BLaER1 treated with 17β-estradiol and CSF1 and Interleukin-3, amounts not matched to agents 10 nM and 100 nM (cell line): ENCODE data around the gene EPAS1.
A peak's percentile ranks its signal among the peaks of the same experiment; 100 is the strongest.

Source experiments
- H3K27ac ChIP-seq, 11 experiments: shearing (Covaris generic); formaldehyde crosslinking; 2 replicates each; pipeline ENCODE4 v1.8.1; 2022
- H3K27me3 ChIP-seq, 11 experiments: shearing (Covaris generic); formaldehyde crosslinking; 2 replicates each; pipeline ENCODE4 v1.8.1; 2022
- H3K36me3 ChIP-seq, 11 experiments: shearing (Covaris generic); formaldehyde crosslinking; 2 replicates each; pipeline ENCODE4 v1.8.1; 2022
- H3K4me1 ChIP-seq, 10 experiments: shearing (Covaris generic); formaldehyde crosslinking; 2 replicates each; pipeline ENCODE4 v1.8.1; 2022
- H3K4me2 ChIP-seq, 11 experiments: shearing (Covaris generic); formaldehyde crosslinking; 2 replicates each; pipeline ENCODE4 v1.8.1; 2022
- H3K4me3 ChIP-seq, 10 experiments: shearing (Covaris generic); formaldehyde crosslinking; 2 replicates each; pipeline ENCODE4 v1.8.1; 2022
- H3K9ac ChIP-seq, 11 experiments: shearing (Covaris generic); formaldehyde crosslinking; 2 replicates each; pipeline ENCODE4 v1.8.1; 2022
- H3K9me3 ChIP-seq, 11 experiments: shearing (Covaris generic); formaldehyde crosslinking; replicated peaks in 1 of 11; 2 replicates each; pipeline ENCODE4 v1.8.1; 2022
- H4K20me1 ChIP-seq, 11 experiments: shearing (Covaris generic); formaldehyde crosslinking; 2 replicates each; pipeline ENCODE4 v1.8.1; 2022
- Cebpa-rat ChIP-seq, 11 experiments: shearing (Covaris generic); IDR thresholded peaks; 2 replicates each; pipeline ENCODE4 v1.8.1; 2022

The EPAS1 gene

DNA sequence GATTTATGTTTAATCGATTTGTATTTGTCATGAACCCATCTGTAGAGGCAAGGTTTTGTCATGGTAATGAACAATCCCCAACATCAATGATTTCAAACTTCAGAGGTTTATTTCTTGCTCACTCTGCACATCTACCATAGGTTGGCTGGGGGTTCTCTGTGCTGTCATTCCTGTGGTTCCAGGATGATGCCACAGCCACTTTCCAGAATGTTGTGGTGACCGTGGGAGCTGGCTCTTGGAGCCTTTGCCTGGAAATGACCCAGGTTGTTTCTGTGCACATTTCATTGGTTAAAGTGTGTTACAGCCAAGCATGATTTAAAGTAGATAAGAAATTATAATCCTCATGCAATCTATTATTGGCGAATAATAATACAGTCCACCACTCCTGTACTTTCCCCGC lies 28.2 kb upstream of the EPAS1 start:
- Histone ChIP-seq H3K4me3 (no peak overlapping the region), H3K36me3 (no peaks in the 10 kb centered on the region), H3K4me1 (peaks cover 12 to 28% (median 24%) of the 10 kb centered on the region in 10 experiments), H3K4me2 (peak overlapping the region in 5 of 11 experiments; percentile 16 to 65 (median 47); a peak in 6 of 22 replicates), H3K9me3 (no peaks in the 10 kb centered on the region), H3K27me3 (no peaks in the 10 kb centered on the region), H3K9ac (no peak overlapping the region), H4K20me1 (no peaks in the 10 kb centered on the region), H3K27ac (no peak overlapping the region)
- TF ChIP-seq Cebpa-rat (IDR thresholded peaks at IDR 0.05) = no peak

DNA sequence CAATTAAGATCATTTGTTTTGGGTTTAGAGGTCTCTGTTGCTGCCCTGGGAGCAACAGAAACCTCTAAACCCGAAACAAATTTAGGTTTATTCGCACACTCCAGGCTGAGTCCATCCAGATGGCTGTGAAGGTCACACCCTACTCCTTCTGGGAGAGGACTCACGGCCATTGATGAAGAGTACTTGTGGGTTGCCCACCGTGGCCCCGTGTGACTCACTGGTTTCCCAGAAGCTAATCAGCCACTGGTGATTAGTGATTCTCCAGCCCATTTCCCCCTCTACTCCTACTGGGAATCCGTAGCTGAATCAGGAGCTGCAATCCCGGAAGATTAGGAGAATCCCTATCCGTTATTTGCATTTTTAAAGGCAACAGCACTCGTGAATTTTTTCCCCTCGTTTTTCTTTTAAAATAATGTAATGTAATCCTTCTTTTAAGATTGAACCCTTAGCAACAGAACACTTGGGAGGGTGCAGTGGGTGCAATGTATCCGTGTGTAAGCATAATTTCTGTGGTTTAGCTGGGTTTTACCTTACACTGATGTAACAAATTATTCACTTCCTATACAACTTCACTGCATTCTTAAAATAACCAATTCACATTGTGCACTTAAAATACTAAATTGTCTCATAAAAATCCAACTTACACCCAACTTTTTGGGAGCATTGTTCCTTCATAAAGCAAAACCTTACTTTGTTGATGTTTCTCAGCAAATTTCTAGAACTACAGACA lies 27.5 kb upstream of the EPAS1 start:
- no peaks in the 10 kb centered on the region for H3K9me3 ChIP-seq
- no peak for TF ChIP-seq Cebpa-rat (IDR thresholded peaks at IDR 0.05)
- H4K20me1 ChIP-seq = no peaks in the 10 kb centered on the region
- no peaks in the 10 kb centered on the region for H3K27me3 ChIP-seq
- H3K4me1 ChIP-seq = peaks cover 12 to 28% (median 24%) of the 10 kb centered on the region in 10 experiments
- H3K9ac ChIP-seq = no peak overlapping the region
- no peak overlapping the region for H3K27ac ChIP-seq
- peak overlapping the region; percentile 8 to 74 (median 27); a peak in 16 of 22 replicates for H3K4me2 ChIP-seq
- H3K36me3 ChIP-seq = no peaks in the 10 kb centered on the region
- H3K4me3 ChIP-seq = no peak overlapping the region

DNA sequence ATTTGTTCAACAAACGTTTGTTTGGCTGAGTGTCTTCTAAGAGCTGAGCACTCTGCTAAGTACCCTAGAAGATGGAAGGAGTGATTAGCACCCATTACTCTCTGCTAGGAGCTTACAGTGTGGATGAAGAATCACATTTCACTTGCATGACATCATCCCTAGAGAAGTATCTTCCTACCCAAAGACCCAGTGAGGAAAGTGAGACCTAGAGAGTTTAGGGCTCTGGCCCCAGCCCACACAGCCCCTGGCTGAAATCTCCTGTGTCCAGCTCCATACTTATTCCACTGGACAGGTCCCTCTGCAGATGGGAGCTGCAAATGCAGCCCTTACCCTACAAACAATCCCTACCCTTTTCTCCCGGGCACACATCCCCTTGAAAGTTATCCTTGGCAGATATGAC lies 26.8 kb upstream of the EPAS1 start:
- H4K20me1 ChIP-seq = no peaks in the 10 kb centered on the region
- H3K9me3 ChIP-seq = no peaks in the 10 kb centered on the region
- no peak overlapping the region for H3K27ac ChIP-seq
- peak overlapping the region in 10 of 11 experiments; percentile 8 to 74 (median 26); a peak in 14 of 22 replicates for H3K4me2 ChIP-seq
- peaks cover 19 to 33% (median 29%) of the 10 kb centered on the region in 10 experiments for H3K4me1 ChIP-seq
- H3K9ac ChIP-seq = no peak overlapping the region
- no peak overlapping the region for H3K4me3 ChIP-seq
- no peak for TF ChIP-seq Cebpa-rat (IDR thresholded peaks at IDR 0.05)
- H3K27me3 ChIP-seq = no peaks in the 10 kb centered on the region
- H3K36me3 ChIP-seq = no peaks in the 10 kb centered on the region

DNA sequence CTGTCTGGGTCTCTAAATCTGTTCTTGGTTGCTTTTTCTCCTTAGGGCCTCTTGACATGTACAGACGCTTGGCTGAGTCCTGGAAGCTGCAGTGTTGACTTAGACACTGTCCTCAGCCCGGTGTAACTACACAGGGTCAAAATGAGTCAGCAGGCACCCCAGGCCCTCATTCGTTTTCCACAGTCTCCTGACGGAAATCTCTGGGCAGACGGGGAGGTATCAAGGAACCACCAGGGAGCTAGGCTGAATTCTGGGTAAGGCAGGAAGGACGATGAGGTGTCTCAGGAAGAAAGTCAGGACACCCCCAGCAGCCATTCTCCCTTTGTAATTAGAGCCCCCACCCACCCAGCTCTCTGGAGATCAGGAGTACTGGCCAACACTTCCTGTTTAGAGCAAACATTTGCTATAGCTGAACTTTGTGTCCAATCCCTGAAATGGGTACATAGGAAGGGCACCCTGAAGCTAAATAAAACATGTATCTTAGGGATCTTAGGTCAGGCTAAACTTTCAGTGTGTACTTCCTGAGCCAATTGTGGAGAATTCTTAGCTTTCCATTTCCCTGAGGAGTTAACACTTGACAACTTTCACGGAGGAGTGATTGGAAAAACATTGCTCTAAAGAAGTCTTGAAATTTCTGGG lies 23.9 kb upstream of the EPAS1 start:
- no peak for TF ChIP-seq Cebpa-rat (IDR thresholded peaks at IDR 0.05)
- H3K27ac ChIP-seq = no peak overlapping the region

DNA sequence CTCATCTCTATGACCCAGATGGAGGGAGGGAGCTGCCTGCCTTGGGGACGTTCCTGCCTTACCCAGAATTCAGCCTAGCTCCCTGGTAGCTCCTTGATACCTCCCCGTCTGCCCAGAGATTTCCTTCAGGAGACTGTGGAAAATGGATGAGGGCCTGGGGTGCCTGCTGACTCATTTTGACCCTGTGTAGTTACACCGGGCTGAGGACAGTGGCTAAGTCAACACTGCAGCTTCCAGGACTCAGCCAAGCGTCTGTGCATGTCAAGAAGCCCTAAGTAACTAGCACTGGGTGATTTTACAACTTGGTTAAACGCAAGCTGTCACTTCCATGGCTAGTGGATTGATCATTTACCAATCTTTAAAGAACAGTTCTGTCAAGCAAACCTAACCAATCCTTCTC lies 23.3 kb upstream of the EPAS1 start:
- no peak overlapping the region for H3K27ac ChIP-seq
- H4K20me1 ChIP-seq = no peaks in the 10 kb centered on the region
- 0 out of 22 replicates have a peak overlapping the region, but pooled peaks of 1 of the 11 experiments have one; percentile 4 for H3K4me2 ChIP-seq
- H3K9ac ChIP-seq = no peak overlapping the region
- no peak overlapping the region for H3K4me3 ChIP-seq
- H3K4me1 ChIP-seq = peaks cover 40 to 60% (median 48%) of the 10 kb centered on the region in 10 experiments
- H3K36me3 ChIP-seq = no peaks in the 10 kb centered on the region
- H3K27me3 ChIP-seq = no peaks in the 10 kb centered on the region
- no peak for TF ChIP-seq Cebpa-rat (IDR thresholded peaks at IDR 0.05)
- H3K9me3 ChIP-seq = no peaks in the 10 kb centered on the region

More for the DNA sequence above, 23.9 kb upstream of the EPAS1 start:
- no peaks in the 10 kb centered on the region for H4K20me1 ChIP-seq
- H3K36me3 ChIP-seq = no peaks in the 10 kb centered on the region
- no peaks in the 10 kb centered on the region for H3K9me3 ChIP-seq
- no peaks in the 10 kb centered on the region for H3K27me3 ChIP-seq
- no peak overlapping the region for H3K4me3 ChIP-seq
- peaks cover 46 to 59% (median 52%) of the 10 kb centered on the region in 10 experiments for H3K4me1 ChIP-seq
- H3K4me2 ChIP-seq = 0 out of 22 replicates have a peak overlapping the region, but pooled peaks of 1 of the 11 experiments have one; percentile 4
- H3K9ac ChIP-seq = no peak overlapping the region

DNA sequence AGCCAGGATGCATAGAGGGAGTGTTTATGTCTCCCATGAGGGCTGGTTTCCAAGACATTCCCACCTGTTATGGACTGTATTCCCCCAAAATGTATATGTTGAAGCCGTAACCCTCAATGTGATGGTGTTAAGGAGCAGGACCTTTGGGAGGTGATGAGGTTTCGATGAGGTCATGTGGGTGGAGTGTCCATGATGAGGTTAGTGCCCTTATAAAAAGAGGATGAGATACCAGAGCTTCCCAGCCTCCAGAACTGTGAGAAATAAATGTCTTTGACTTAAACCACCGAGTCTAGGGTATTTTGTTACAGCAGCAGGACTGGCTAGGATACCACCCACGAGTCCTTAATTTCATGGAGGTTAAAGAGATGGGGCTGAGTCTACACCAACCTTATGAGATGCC lies 22.6 kb upstream of the EPAS1 start:
- Histone ChIP-seq H3K9me3 (no peaks in the 10 kb centered on the region), H3K36me3 (no peaks in the 10 kb centered on the region), H4K20me1 (no peaks in the 10 kb centered on the region), H3K4me3 (no peak overlapping the region), H3K27me3 (no peaks in the 10 kb centered on the region), H3K4me2 (peak overlapping the region in 1 of 11 experiments; percentile 5; a peak in 1 of 22 replicates), H3K9ac (no peak overlapping the region), H3K4me1 (peaks cover 35 to 61% (median 46%) of the 10 kb centered on the region in 10 experiments), H3K27ac (no peak overlapping the region)
- TF ChIP-seq Cebpa-rat (IDR thresholded peaks at IDR 0.05) = no peak

DNA sequence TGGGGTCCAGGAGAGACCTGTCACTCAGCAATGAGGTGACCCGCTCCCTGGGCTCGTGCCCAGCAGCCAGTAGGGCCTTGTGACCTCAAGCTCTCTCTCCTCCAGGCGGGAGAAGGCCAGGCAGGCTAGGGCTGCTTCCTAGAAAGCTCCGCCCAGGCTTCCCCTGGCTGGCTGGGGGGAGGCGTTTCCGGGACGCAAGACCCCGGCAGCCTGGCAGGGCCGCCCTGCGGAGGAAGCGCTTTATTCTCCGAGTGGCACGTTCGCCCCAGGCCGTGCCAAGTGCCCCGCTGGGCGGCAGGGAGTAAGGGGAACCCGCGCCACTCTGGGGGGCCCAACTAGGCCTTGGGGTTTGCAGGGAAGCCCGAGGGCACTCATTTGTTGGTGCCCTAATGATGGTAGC lies 21.2 kb upstream of the EPAS1 start:
- H3K4me3 ChIP-seq = peak overlapping the region in 8 of 10 experiments; percentile 8 to 57 (median 44); a peak in 13 of 20 replicates
- no peaks in the 10 kb centered on the region for H3K36me3 ChIP-seq
- peak overlapping the region in 10 of 11 experiments; percentile 19 to 79 (median 64); a peak in 18 of 22 replicates for H3K27ac ChIP-seq
- H3K27me3 ChIP-seq = no peaks in the 10 kb centered on the region
- H3K9me3 ChIP-seq = no peaks in the 10 kb centered on the region
- no peak for TF ChIP-seq Cebpa-rat (IDR thresholded peaks at IDR 0.05)
- H3K4me2 ChIP-seq = peak overlapping the region; percentile 73 to 93 (median 88)
- peaks cover 25 to 49% (median 36%) of the 10 kb centered on the region in 10 experiments for H3K4me1 ChIP-seq
- H3K9ac ChIP-seq = peak overlapping the region in 9 of 11 experiments; percentile 24 to 69 (median 49); a peak in 17 of 22 replicates
- no peaks in the 10 kb centered on the region for H4K20me1 ChIP-seq

DNA sequence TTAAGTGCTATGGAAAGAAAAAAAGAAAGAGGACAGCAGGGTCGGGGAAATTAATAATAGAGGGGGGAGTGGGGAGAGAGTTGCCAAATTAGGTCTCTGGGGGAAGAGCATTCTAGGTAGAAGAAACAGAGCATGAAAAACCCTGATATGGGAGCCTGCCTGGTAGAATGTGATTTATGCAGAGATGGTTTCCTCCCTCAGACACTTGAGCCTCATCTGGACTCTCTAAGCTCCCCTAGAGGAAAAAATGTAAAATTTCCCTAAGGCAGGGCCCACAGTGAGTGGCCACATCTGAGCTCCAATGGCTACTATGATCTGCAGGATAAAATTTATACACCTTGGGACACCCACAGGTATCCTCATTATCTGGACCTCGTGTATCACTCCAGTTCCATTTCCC lies 20.6 kb upstream of the EPAS1 start:
- Histone ChIP-seq H3K27me3 (no peaks in the 10 kb centered on the region), H4K20me1 (no peaks in the 10 kb centered on the region), H3K36me3 (no peaks in the 10 kb centered on the region), H3K9me3 (no peaks in the 10 kb centered on the region), H3K27ac (peak overlapping the region in 8 of 11 experiments; percentile 19 to 79 (median 64); a peak in 13 of 22 replicates), H3K4me1 (peaks cover 25 to 45% (median 36%) of the 10 kb centered on the region in 10 experiments), H3K9ac (peak overlapping the region in 4 of 11 experiments; percentile 24 to 69 (median 46); a peak in 9 of 22 replicates), H3K4me2 (peak overlapping the region; percentile 73 to 93 (median 88); a peak in 21 of 22 replicates), H3K4me3 (peak overlapping the region in 3 of 10 experiments; percentile 18 to 51 (median 23); a peak in 5 of 20 replicates)
- no peak for TF ChIP-seq Cebpa-rat (IDR thresholded peaks at IDR 0.05)
